HEK293 (cell line): ENCODE results near the gene POC1B.

Source experiments
- EGR2 ChIP-seq: fragments of 450-650 bp; formaldehyde crosslinking; IDR thresholded peaks from 2 replicates; pipeline ENCODE4 v1.5.1; 2016; ENCODE audit warnings: low read depth, missing biosample characterization, missing genetic modification characterization
- FEZF1 ChIP-seq: fragments of 450-650 bp; formaldehyde crosslinking; IDR thresholded peaks from 2 replicates; pipeline ENCODE4 v1.5.1; 2016; ENCODE audit warnings: missing biosample characterization, missing genetic modification characterization
- GLI4 ChIP-seq: fragments of 450-650 bp; formaldehyde crosslinking; IDR thresholded peaks from 2 replicates; pipeline ENCODE4 v1.5.1; 2016; ENCODE audit warnings: missing biosample characterization, missing genetic modification characterization
- KLF16 ChIP-seq: fragments of 450-650 bp; formaldehyde crosslinking; IDR thresholded peaks from 2 replicates; pipeline ENCODE4 v1.5.1; 2017; ENCODE audit warnings: missing biosample characterization, missing genetic modification characterization
- KLF8 ChIP-seq: fragments of 450-650 bp; formaldehyde crosslinking; IDR thresholded peaks from 2 replicates; pipeline ENCODE4 v1.5.1; 2016; ENCODE audit warnings: missing biosample characterization, missing genetic modification characterization
- OVOL3 ChIP-seq: fragments of 450-650 bp; formaldehyde crosslinking; IDR thresholded peaks from 2 replicates; pipeline ENCODE4 v1.5.1; 2016; ENCODE audit warnings: missing biosample characterization, missing genetic modification characterization
- PRDM1 ChIP-seq: fragments of 450-650 bp; formaldehyde crosslinking; IDR thresholded peaks from 2 replicates; pipeline ENCODE4; 2016; ENCODE audit warnings: missing biosample characterization, missing genetic modification characterization
- SCRT2 ChIP-seq: fragments of 450-650 bp; formaldehyde crosslinking; IDR thresholded peaks from 2 replicates; pipeline ENCODE4 v1.5.1; 2016; ENCODE audit warnings: missing biosample characterization, missing genetic modification characterization
- SP2 ChIP-seq: fragments of 450-650 bp; formaldehyde crosslinking; IDR thresholded peaks from 2 replicates; pipeline ENCODE4 v1.5.1; 2016; ENCODE audit warnings: missing biosample characterization, missing genetic modification characterization
- TRIM28 ChIP-seq: IDR thresholded peaks from 2 replicates; pipeline ENCODE4 v1.6.1; 2011; ENCODE audit warnings: low read length, control low read depth, borderline replicate concordance
- ZBTB10 ChIP-seq: fragments of 450-650 bp; formaldehyde crosslinking; IDR thresholded peaks from 2 replicates; pipeline ENCODE4 v1.5.1; 2016; ENCODE audit warnings: missing biosample characterization, missing genetic modification characterization
- ZEB2 ChIP-seq: fragments of 450-650 bp; formaldehyde crosslinking; IDR thresholded peaks from 2 replicates; pipeline ENCODE4 v1.5.1; 2016; ENCODE audit warnings: missing biosample characterization, missing genetic modification characterization
- ZNF112 ChIP-seq: fragments of 450-650 bp; formaldehyde crosslinking; IDR thresholded peaks from 2 replicates; pipeline ENCODE4 v1.5.0; 2017; ENCODE audit warnings: missing biosample characterization, missing genetic modification characterization
- ZNF132 ChIP-seq: fragments of 450-650 bp; formaldehyde crosslinking; IDR thresholded peaks from 2 replicates; pipeline ENCODE4 v1.5.1; 2017; ENCODE audit warnings: missing biosample characterization, missing genetic modification characterization, borderline replicate concordance
- ZNF140 ChIP-seq: fragments of 450-650 bp; formaldehyde crosslinking; IDR thresholded peaks from 2 replicates; pipeline ENCODE4 v1.5.1; 2016; ENCODE audit warnings: missing biosample characterization, missing genetic modification characterization
- ZNF169 ChIP-seq: fragments of 450-650 bp; formaldehyde crosslinking; IDR thresholded peaks from 2 replicates; pipeline ENCODE4 v1.5.1; 2016; ENCODE audit warnings: missing biosample characterization, missing genetic modification characterization
- ZNF184 ChIP-seq: fragments of 450-650 bp; IDR thresholded peaks from 2 replicates; pipeline ENCODE4 v1.5.1; 2018; ENCODE audit warnings: missing biosample characterization, mild to moderate bottlenecking, missing genetic modification characterization
- ZNF2 ChIP-seq: fragments of 450-650 bp; formaldehyde crosslinking; IDR thresholded peaks from 2 replicates; pipeline ENCODE4 v1.5.1; 2016; ENCODE audit warnings: missing biosample characterization, missing genetic modification characterization
- ZNF202 ChIP-seq: fragments of 450-650 bp; formaldehyde crosslinking; IDR thresholded peaks from 2 replicates; pipeline ENCODE4 v1.5.1; 2016; ENCODE audit warnings: missing biosample characterization, missing genetic modification characterization, borderline replicate concordance
- ZNF292 ChIP-seq: fragments of 450-650 bp; formaldehyde crosslinking; IDR thresholded peaks from 2 replicates; pipeline ENCODE4 v1.5.1; 2016; ENCODE audit warnings: low read depth, missing biosample characterization, missing genetic modification characterization, borderline replicate concordance
- ZNF335 ChIP-seq: fragments of 450-650 bp; formaldehyde crosslinking; conservative IDR thresholded peaks from 2 replicates; pipeline ENCODE4 v1.5.1; 2016; ENCODE audit warnings: missing biosample characterization, missing genetic modification characterization
- ZNF341 ChIP-seq: fragments of 450-650 bp; formaldehyde crosslinking; IDR thresholded peaks from 2 replicates; pipeline ENCODE4; 2016; ENCODE audit warnings: low read depth, missing biosample characterization, missing genetic modification characterization
- ZNF354C ChIP-seq: fragments of 450-650 bp; formaldehyde crosslinking; IDR thresholded peaks from 2 replicates; pipeline ENCODE4 v1.5.1; 2016; ENCODE audit warnings: missing biosample characterization, missing genetic modification characterization, low read depth, borderline replicate concordance
- ZNF37A ChIP-seq: fragments of 450-650 bp; IDR thresholded peaks from 2 replicates; pipeline ENCODE4 v1.5.1; 2018; ENCODE audit warnings: missing biosample characterization, missing genetic modification characterization
- ZNF416 ChIP-seq: fragments of 450-650 bp; formaldehyde crosslinking; IDR thresholded peaks from 2 replicates; pipeline ENCODE4 v1.5.1; 2016; ENCODE audit warnings: missing biosample characterization, missing genetic modification characterization
- ZNF449 ChIP-seq: fragments of 450-650 bp; formaldehyde crosslinking; IDR thresholded peaks from 2 replicates; pipeline ENCODE4 v1.5.1; 2017; ENCODE audit warnings: missing biosample characterization, mild to moderate bottlenecking, missing genetic modification characterization, moderate library complexity
- ZNF501 ChIP-seq: fragments of 450-650 bp; formaldehyde crosslinking; IDR thresholded peaks from 2 replicates; pipeline ENCODE4 v1.5.1; 2016; ENCODE audit warnings: missing biosample characterization, missing genetic modification characterization
- ZNF548 ChIP-seq: fragments of 450-650 bp; formaldehyde crosslinking; IDR thresholded peaks from 2 replicates; pipeline ENCODE4 v1.5.1; 2016; ENCODE audit warnings: missing biosample characterization, missing genetic modification characterization
- ZNF560 ChIP-seq: fragments of 450-650 bp; formaldehyde crosslinking; IDR thresholded peaks from 2 replicates; pipeline ENCODE4 v1.5.1; 2017; ENCODE audit warnings: missing biosample characterization, missing genetic modification characterization, borderline replicate concordance
- ZNF645 ChIP-seq: fragments of 450-650 bp; formaldehyde crosslinking; IDR thresholded peaks from 2 replicates; pipeline ENCODE4; 2016; ENCODE audit warnings: missing biosample characterization, missing genetic modification characterization
- ZNF664 ChIP-seq: fragments of 450-650 bp; formaldehyde crosslinking; IDR thresholded peaks from 2 replicates; pipeline ENCODE4 v1.5.1; 2016; ENCODE audit warnings: missing biosample characterization, missing genetic modification characterization
- ZNF76 ChIP-seq: fragments of 450-650 bp; formaldehyde crosslinking; IDR thresholded peaks from 2 replicates; pipeline ENCODE4; 2016; ENCODE audit warnings: low read depth, missing biosample characterization, missing genetic modification characterization, borderline replicate concordance
- ZNF776 ChIP-seq: fragments of 450-650 bp; formaldehyde crosslinking; IDR thresholded peaks from 2 replicates; pipeline ENCODE4 v1.5.0; 2017; ENCODE audit warnings: missing biosample characterization, missing genetic modification characterization, borderline replicate concordance
- ZSCAN16 ChIP-seq: fragments of 450-650 bp; formaldehyde crosslinking; IDR thresholded peaks from 2 replicates; pipeline ENCODE4 v1.5.1; 2016; ENCODE audit warnings: missing biosample characterization, missing genetic modification characterization
- ZSCAN18 ChIP-seq: fragments of 450-650 bp; formaldehyde crosslinking; IDR thresholded peaks from 2 replicates; pipeline ENCODE4 v1.5.1; 2016; ENCODE audit warnings: missing biosample characterization, missing genetic modification characterization

POC1B gene

GRCh38 chr12:89453121-89453978 lies 72.5 kb downstream of the POC1B start (continued):
- peak; percentile 51; the same call in 1 of the 2 replicates for TF ChIP-seq OVOL3 (tag by site-specific recombination)
- TF ChIP-seq ZNF776 = no peak
- peak; percentile 48; the same call in 1 of the 2 replicates for TF ChIP-seq KLF16 (tag by site-specific recombination)
- no peak for TF ChIP-seq ZNF184 (tag by site-specific recombination)
- no peak for TF ChIP-seq ZNF132 (tag by site-specific recombination)
- TF ChIP-seq ZSCAN16 (tag by site-specific recombination) = no peak
- TF ChIP-seq SP2 = no peak
- no peak for TF ChIP-seq ZNF112
- TF ChIP-seq ZNF76 (tag by site-specific recombination) = 0 out of 2 replicates have a peak, but pooled peaks have one; percentile 22
- TF ChIP-seq ZNF501 (tag by site-specific recombination) = no peak
- TF ChIP-seq ZNF292 = no peak
- no peak for TF ChIP-seq ZNF664 (tag by site-specific recombination)
- TF ChIP-seq ZNF645 = no peak
- TF ChIP-seq ZNF416 (tag by site-specific recombination) = no peak
- TF ChIP-seq SCRT2 (tag by site-specific recombination) = no peak
- TF ChIP-seq ZSCAN18 (tag by site-specific recombination) = no peak
- no peak for TF ChIP-seq ZNF2 (tag by site-specific recombination)
- TF ChIP-seq ZNF202 = no peak
- no peak for TF ChIP-seq PRDM1
- TF ChIP-seq ZNF335 (tag by site-specific recombination) = 0 out of 2 replicates have a peak, but pooled peaks have one; percentile 17
- TF ChIP-seq ZNF37A = no peak
- no peak for TF ChIP-seq ZNF449 (tag by site-specific recombination)
- no peak for TF ChIP-seq ZNF140
- TF ChIP-seq ZNF548 (tag by site-specific recombination) = no peak
- TF ChIP-seq ZBTB10 = no peak
- TF ChIP-seq ZNF169 (tag by site-specific recombination) = no peak
- TF ChIP-seq ZNF341 (tag by site-specific recombination) = no peak
- TF ChIP-seq ZNF354C (tag by site-specific recombination) = no peak
- TF ChIP-seq ZEB2 (tag by site-specific recombination) = no peak
- no peak for TF ChIP-seq KLF8 (tag by site-specific recombination)
- TF ChIP-seq EGR2 = no peak
- TF ChIP-seq TRIM28 = 0 out of 2 replicates have a peak, but pooled peaks have one; percentile 37
- TF ChIP-seq FEZF1 (tag by site-specific recombination) = peak; percentile 87
- TF ChIP-seq ZNF560 (tag by site-specific recombination) = no peak
- no peak for TF ChIP-seq GLI4 (tag by site-specific recombination)
